SK-N-SH (cell line): ENCODE results near the gene MIOS. TPM values are rescaled to one million over a fixed set of nuclear protein-coding genes. Genes with fewer than 3 reads are reported as not detected.
A peak's percentile ranks its signal among the peaks of the same experiment; 100 is the strongest.

Experiments
- CTCF ChIA-PET: fragments of 300-600, 350-600 bp; formaldehyde crosslinking; extraction: SDS; loops from one replicate; lab custom pipeline; 2021; lab: Yijun Ruan, JAX
- POLR2A ChIA-PET: fragments of 350-600 bp; sonication (Branson Sonifier 250); formaldehyde crosslinking; extraction: SDS; loops from one replicate; lab custom pipeline; 2020; ENCODE audit warnings: antibody characterized with exemption, inconsistent platforms; lab: Yijun Ruan, JAX
- DNase-seq: peaks from one replicate; pipeline ENCODE4 v3.0.0; 2012
- H2AFZ ChIP-seq: fragments of 200-600 bp; sonication (generic); 2 replicates; pipeline ENCODE4 v1.8.1; 2016; ENCODE audit warnings: antibody characterized with exemption, mild to moderate bottlenecking, low read depth
- H3F3A ChIP-seq: fragments of 200-600 bp; sonication (generic); replicated peaks from 2 replicates; pipeline ENCODE3; 2016; ENCODE audit warnings: antibody characterized with exemption, mild to moderate bottlenecking; ENCODE audit not compliant: insufficient read depth
- H3K27ac ChIP-seq, 2 experiments: fragments of 200-500 bp in 1 of 2; fragments of 200-600 bp in 1 of 2; sonication (Bioruptor generic) in 1 of 2; sonication (generic), shearing (Covaris generic) in 1 of 2; 2 replicates each; pipeline versions ENCODE4 v1.5.1 to v1.6.1; 2014 to 2016; ENCODE audit warnings: low read depth in 2 of 2, inconsistent platforms in 1 of 2, low read length in 1 of 2, mild to moderate bottlenecking in 1 of 2, mixed read lengths in 1 of 2
- H3K27me3 ChIP-seq: fragments of 200-600 bp; sonication (generic), shearing (Covaris generic); 2 replicates; pipeline ENCODE4 v1.6.1; 2016; ENCODE audit warnings: mixed run types; ENCODE audit not compliant: insufficient read depth
- H3K36me3 ChIP-seq, 2 experiments: fragments of 200-500 bp in 1 of 2; fragments of 200-600 bp in 1 of 2; sonication (Bioruptor generic) in 1 of 2; sonication (generic) in 1 of 2; replicated peaks in 1 of 2; 2 replicates each; pipeline versions ENCODE3 to v1.5.1; 2014 to 2016; ENCODE audit warnings: low read length in 1 of 2, mild to moderate bottlenecking in 1 of 2; ENCODE audit not compliant: insufficient read depth in 2 of 2, control insufficient read depth in 1 of 2
- H3K4me1 ChIP-seq, 2 experiments: fragments of 200-500 bp in 1 of 2; fragments of 200-600 bp in 1 of 2; sonication (Bioruptor generic) in 1 of 2; sonication (generic), shearing (Covaris generic) in 1 of 2; 2 replicates each; pipeline versions ENCODE4 v1.5.1 to v1.6.1; 2014 to 2016; ENCODE audit warnings: low read depth in 1 of 2, low read length in 1 of 2, mixed run types in 1 of 2; ENCODE audit not compliant: insufficient read depth in 2 of 2, control insufficient read depth in 1 of 2
- H3K4me2 ChIP-seq: fragments of 200-600 bp; sonication (generic), shearing (Covaris generic); 2 replicates; pipeline ENCODE4 v1.6.1; 2017; ENCODE audit warnings: mixed run types
- H3K4me3 ChIP-seq, 2 experiments: fragments of 200-500 bp in 1 of 2; fragments of 200-600 bp in 1 of 2; sonication (Bioruptor generic) in 1 of 2; sonication (generic), shearing (Covaris generic) in 1 of 2; 2 replicates each; pipeline versions ENCODE4 v1.5.1 to v1.8.1; 2014 to 2016; ENCODE audit warnings: low read depth in 2 of 2, inconsistent platforms in 1 of 2, low read length in 1 of 2, mild to moderate bottlenecking in 1 of 2, mixed read lengths in 1 of 2, moderate library complexity in 1 of 2
- H3K79me2 ChIP-seq: fragments of 200-600 bp; sonication (generic); 2 replicates; pipeline ENCODE4 v1.8.1; 2017; ENCODE audit warnings: mild to moderate bottlenecking; ENCODE audit not compliant: insufficient read depth
- H3K9ac ChIP-seq: fragments of 200-600 bp; sonication (generic); 2 replicates; pipeline ENCODE4 v1.6.1; 2017; ENCODE audit warnings: mixed run types
- H3K9me2 ChIP-seq: fragments of 200-600 bp; sonication (generic); 2 replicates; pipeline ENCODE4 v1.6.1; 2017; ENCODE audit warnings: mixed run types
- H3K9me3 ChIP-seq: fragments of 200-600 bp; sonication (generic); 2 replicates; pipeline ENCODE4 v1.6.1; 2017; ENCODE audit warnings: mixed run types, mild to moderate bottlenecking, moderate library complexity
- H4K20me1 ChIP-seq: fragments of 200-600 bp; sonication (generic); 2 replicates; pipeline ENCODE4 v1.6.1; 2017; ENCODE audit warnings: mild to moderate bottlenecking, mixed run types; ENCODE audit not compliant: insufficient read depth
- FOSL2 ChIP-seq: IDR thresholded peaks from 2 replicates; pipeline ENCODE4 v1.4.0; 2012; ENCODE audit warnings: low read depth, mild to moderate bottlenecking, moderate library complexity, borderline replicate concordance
- FOXM1 ChIP-seq: IDR thresholded peaks from 2 replicates; pipeline ENCODE4 v1.4.0; 2012; ENCODE audit warnings: low read depth, mild to moderate bottlenecking
- GABPA ChIP-seq: IDR thresholded peaks from 2 replicates; pipeline ENCODE4 v1.4.0; 2012; ENCODE audit warnings: low read depth, mild to moderate bottlenecking
- JUND ChIP-seq: IDR thresholded peaks from 2 replicates; pipeline ENCODE4 v1.4.0; 2012
- MAX ChIP-seq: IDR thresholded peaks from 2 replicates; pipeline ENCODE4 v1.4.0; 2012; ENCODE audit warnings: low read depth
- MXI1 ChIP-seq: IDR thresholded peaks from 2 replicates; pipeline ENCODE4 v1.6.1; 2012; ENCODE audit warnings: mild to moderate bottlenecking, low read depth, low read length, improper control_type of control experiment
- RCOR1 ChIP-seq: fragments of 150-350 bp; IDR thresholded peaks from 2 replicates; pipeline ENCODE4 v1.6.1; 2017; ENCODE audit warnings: antibody characterized with exemption, low read length
- RFX5 ChIP-seq: IDR thresholded peaks from 2 replicates; pipeline ENCODE4 v1.6.1; 2012; ENCODE audit warnings: mild to moderate bottlenecking, improper control_type of control experiment, low read length
- TCF12 ChIP-seq: IDR thresholded peaks from 2 replicates; pipeline ENCODE4 v1.4.0; 2012
- USF1 ChIP-seq: IDR thresholded peaks from 2 replicates; pipeline ENCODE4 v1.4.0; 2012; ENCODE audit warnings: low read depth, borderline replicate concordance
- WGBS: methylation state at CpG from one replicate; pipeline ENCODE4 v1.1.6; 2017; ENCODE audit warnings: low lambda C conversion rate; 5-methylcytosine and 5-hydroxymethylcytosine counted together
- polyA plus RNA-seq, 3 experiments: library from polyadenylated mRNA; depleted of rRNA; stranded (reverse); fragments of >200 nt; gene quantifications; 2 replicates each; pipeline ENCODE4 v1.2.3, GENCODE V29; 2012
- TF ChIP-seq, protein P1 (sequence below): fragments of 150-350 bp; IDR thresholded peaks from 2 replicates; pipeline ENCODE4 v1.6.1; 2017; ENCODE audit warnings: antibody characterized with exemption, low read length, low read depth, borderline replicate concordance
- TF ChIP-seq, protein P2 (sequence below): IDR thresholded peaks from 2 replicates; pipeline ENCODE4; 2012
- TF ChIP-seq, protein P3 (sequence below): fragments of 200-600 bp; sonication (generic); IDR thresholded peaks from 2 replicates; pipeline ENCODE4 v1.6.1; 2017; ENCODE audit warnings: antibody characterized with exemption, mild to moderate bottlenecking, moderate library complexity

Gene MIOS
- polyA plus RNA-seq, 1 of the 3 experiments (the other 2 are of a cell fraction): 16.4 TPM

- H3K9me2 ChIP-seq: no peaks in the 10 kb centered on the region
- H3F3A ChIP-seq: peaks cover 22% of the 10 kb centered on the region
- H4K20me1 ChIP-seq: no peaks in the 10 kb centered on the region
- TF ChIP-seq FOXM1 (no peak), GABPA (no peak), RFX5 (no peak), JUND (no peak)
- TF ChIP-seq, protein P1, sequence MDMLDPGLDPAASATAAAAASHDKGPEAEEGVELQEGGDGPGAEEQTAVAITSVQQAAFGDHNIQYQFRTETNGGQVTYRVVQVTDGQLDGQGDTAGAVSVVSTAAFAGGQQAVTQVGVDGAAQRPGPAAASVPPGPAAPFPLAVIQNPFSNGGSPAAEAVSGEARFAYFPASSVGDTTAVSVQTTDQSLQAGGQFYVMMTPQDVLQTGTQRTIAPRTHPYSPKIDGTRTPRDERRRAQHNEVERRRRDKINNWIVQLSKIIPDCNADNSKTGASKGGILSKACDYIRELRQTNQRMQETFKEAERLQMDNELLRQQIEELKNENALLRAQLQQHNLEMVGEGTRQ: no peak
- peaks cover 16% of the 10 kb centered on the region for H3K79me2 ChIP-seq
- H3K4me2 ChIP-seq: 0 out of 2 replicates have a peak overlapping the region, but pooled peaks have one; percentile 9
- no peak overlapping the region for H3K27ac ChIP-seq
- 0 out of 2 replicates have a peak, but pooled peaks cover 2% of the 10 kb centered on the region for H3K9me3 ChIP-seq
- ChIA-PET POLR2A (no interaction called here), CTCF (interaction anchor here (1.0 to 1.9 kb wide), 4 partner anchors 13 to 461 kb away, joined by 3 to 6 read pairs (median 4); no protein-coding TSS in a partner anchor)
- no peaks in the 10 kb centered on the region for H3K27me3 ChIP-seq
- peaks cover under 1 to 3% of the 10 kb centered on the region in 2 experiments for H3K36me3 ChIP-seq
- H3K4me3 ChIP-seq: no peak overlapping the region
- no peak overlapping the region for H2AFZ ChIP-seq
- H3K4me1 ChIP-seq: peaks cover 9 to 11% of the 10 kb centered on the region in 2 experiments; a peak in 3 of 4 replicates
- no peak for DNase-seq
- H3K9ac ChIP-seq: no peak overlapping the region
These were observed 2.9 kb upstream of the MIOS start for GRCh38 chr7:7563813-7564212.

- Histone ChIP-seq H3K4me1 (peaks cover 14 to 17% of the 10 kb centered on the region in 2 experiments; a peak in 3 of 4 replicates), H3F3A (peaks cover 22% of the 10 kb centered on the region), H3K27ac (no peak overlapping the region), H2AFZ (no peak overlapping the region), H3K27me3 (no peaks in the 10 kb centered on the region), H4K20me1 (no peaks in the 10 kb centered on the region), H3K9me3 (no peaks in the 10 kb centered on the region), H3K9me2 (no peaks in the 10 kb centered on the region)
- WGBS: 69% methylated on average over 3 of the region's 3 CpGs
- no peak for DNase-seq
- TF ChIP-seq MAX: 0 out of 2 replicates have a peak, but pooled peaks have one; percentile 24
- no peak for TF ChIP-seq USF1
- peak; percentile 45 for TF ChIP-seq JUND
- TF ChIP-seq RCOR1: no peak
- peak; percentile 37; the same call in 1 of the 2 replicates for TF ChIP-seq FOSL2
- TF ChIP-seq MXI1: no peak
- TF ChIP-seq, protein P2, sequence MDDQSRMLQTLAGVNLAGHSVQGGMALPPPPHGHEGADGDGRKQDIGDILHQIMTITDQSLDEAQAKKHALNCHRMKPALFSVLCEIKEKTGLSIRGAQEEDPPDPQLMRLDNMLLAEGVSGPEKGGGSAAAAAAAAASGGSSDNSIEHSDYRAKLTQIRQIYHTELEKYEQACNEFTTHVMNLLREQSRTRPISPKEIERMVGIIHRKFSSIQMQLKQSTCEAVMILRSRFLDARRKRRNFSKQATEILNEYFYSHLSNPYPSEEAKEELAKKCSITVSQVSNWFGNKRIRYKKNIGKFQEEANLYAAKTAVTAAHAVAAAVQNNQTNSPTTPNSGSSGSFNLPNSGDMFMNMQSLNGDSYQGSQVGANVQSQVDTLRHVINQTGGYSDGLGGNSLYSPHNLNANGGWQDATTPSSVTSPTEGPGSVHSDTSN: peak; percentile 45
- no peak for TF ChIP-seq RFX5
- TF ChIP-seq TCF12: peak; percentile 23; the same call in 1 of the 2 replicates
- TF ChIP-seq, protein P3, sequence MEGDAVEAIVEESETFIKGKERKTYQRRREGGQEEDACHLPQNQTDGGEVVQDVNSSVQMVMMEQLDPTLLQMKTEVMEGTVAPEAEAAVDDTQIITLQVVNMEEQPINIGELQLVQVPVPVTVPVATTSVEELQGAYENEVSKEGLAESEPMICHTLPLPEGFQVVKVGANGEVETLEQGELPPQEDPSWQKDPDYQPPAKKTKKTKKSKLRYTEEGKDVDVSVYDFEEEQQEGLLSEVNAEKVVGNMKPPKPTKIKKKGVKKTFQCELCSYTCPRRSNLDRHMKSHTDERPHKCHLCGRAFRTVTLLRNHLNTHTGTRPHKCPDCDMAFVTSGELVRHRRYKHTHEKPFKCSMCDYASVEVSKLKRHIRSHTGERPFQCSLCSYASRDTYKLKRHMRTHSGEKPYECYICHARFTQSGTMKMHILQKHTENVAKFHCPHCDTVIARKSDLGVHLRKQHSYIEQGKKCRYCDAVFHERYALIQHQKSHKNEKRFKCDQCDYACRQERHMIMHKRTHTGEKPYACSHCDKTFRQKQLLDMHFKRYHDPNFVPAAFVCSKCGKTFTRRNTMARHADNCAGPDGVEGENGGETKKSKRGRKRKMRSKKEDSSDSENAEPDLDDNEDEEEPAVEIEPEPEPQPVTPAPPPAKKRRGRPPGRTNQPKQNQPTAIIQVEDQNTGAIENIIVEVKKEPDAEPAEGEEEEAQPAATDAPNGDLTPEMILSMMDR: no peak
- TF ChIP-seq, all 33 proteins: peak for 5
- Histone ChIP-seq H3K36me3 (peaks cover 0 to 8% of the 10 kb centered on the region in 2 experiments), H3K4me3 (no peak overlapping the region), H3K79me2 (peaks cover 21% of the 10 kb centered on the region), H3K9ac (no peak overlapping the region), H3K4me2 (0 out of 2 replicates have a peak overlapping the region, but pooled peaks have one; percentile 9)
- CTCF ChIA-PET: interaction anchor here (0.6 to 1.9 kb wide), 6 partner anchors 11 to 462 kb away, joined by 3 to 6 read pairs (median 4); no protein-coding TSS in a partner anchor
- POLR2A ChIA-PET: no interaction called here
These were observed 2.3 kb upstream of the MIOS start for GRCh38 chr7:7564323-7564780.
